PC-9 (cell line): ENCODE data around the gene CEP68. TPM values are rescaled to one million over a fixed set of nuclear protein-coding genes. Genes with fewer than 3 reads are reported as not detected.

Experiments used
- Bru-seq: library from RNA; stranded (reverse); fragments of 400-500 nt; gene quantifications from one replicate; lab custom pipeline; 2021; lab: Mats Ljungman, UMichigan
- BruChase-seq, 2 experiments: library from RNA; stranded (reverse); fragments of 400-500 nt; gene quantifications; one replicate each; lab custom pipeline; 2021; lab: Mats Ljungman, UMichigan
- BruUV-seq: library from RNA; stranded (reverse); fragments of 400-500 nt; replicated peaks from 2 replicates; lab custom pipeline; 2021; lab: Mats Ljungman, UMichigan
- CTCF ChIA-PET: fragments of 300-600 bp; sonication (Branson Sonifier 250); formaldehyde crosslinking; loops from one replicate; lab custom pipeline; 2022; ENCODE audit warnings: antibody characterized with exemption; lab: Charles Lee
- POLR2A ChIA-PET: fragments of 300-600 bp; sonication (Branson Sonifier 250); formaldehyde crosslinking; loops from one replicate; lab custom pipeline; 2022; ENCODE audit warnings: antibody characterized with exemption; ENCODE audit not compliant: unreplicated experiment; lab: Charles Lee
- DNase-seq, 2 experiments: peaks; one replicate each; pipeline versions ENCODE4 v3.0.0 to v3.0.0-alpha.2; 2015 to 2022; ENCODE audit warnings: mixed read lengths in 1 of 2
- H2AFZ ChIP-seq: fragments of 200-600 bp; sonication (generic); 2 replicates; pipeline ENCODE4 v1.8.1; 2017; ENCODE audit warnings: antibody characterized with exemption
- H3F3A ChIP-seq: fragments of 200-600 bp; sonication (generic); 2 replicates; pipeline ENCODE4 v1.8.1; 2017; ENCODE audit warnings: antibody characterized with exemption, mild to moderate bottlenecking, low read depth; ENCODE audit not compliant: insufficient read depth
- H3K27ac ChIP-seq: fragments of 200-600 bp; sonication (generic); 2 replicates; pipeline ENCODE4 v1.6.1; 2016; ENCODE audit warnings: mixed run types
- H3K27me3 ChIP-seq: fragments of 200-600 bp; sonication (generic); 2 replicates; pipeline ENCODE4 v1.6.1; 2016; ENCODE audit warnings: low read depth, mixed run types; ENCODE audit not compliant: insufficient read depth
- H3K36me3 ChIP-seq: fragments of 200-600 bp; sonication (generic); 2 replicates; pipeline ENCODE4 v1.6.1; 2016; ENCODE audit warnings: low read depth, mixed run types
- H3K4me1 ChIP-seq: fragments of 200-600 bp; sonication (generic); replicated peaks from 2 replicates; pipeline ENCODE4 v1.6.1; 2016; ENCODE audit warnings: mixed run types; ENCODE audit not compliant: insufficient read depth
- H3K4me2 ChIP-seq: fragments of 200-600 bp; sonication (generic); 2 replicates; pipeline ENCODE4 v1.6.1; 2017; ENCODE audit warnings: mixed run types
- H3K4me3 ChIP-seq: fragments of 200-600 bp; sonication (generic); 2 replicates; pipeline ENCODE4 v1.6.1; 2016; ENCODE audit warnings: mixed run types
- H3K79me2 ChIP-seq: fragments of 200-600 bp; sonication (generic); 2 replicates; pipeline ENCODE4 v1.6.1; 2017; ENCODE audit warnings: low read depth, mixed run types
- H3K9me2 ChIP-seq: fragments of 200-600 bp; sonication (generic); 2 replicates; pipeline ENCODE4 v1.8.1; 2017; ENCODE audit warnings: mild to moderate bottlenecking; ENCODE audit not compliant: insufficient read depth
- H3K9me3 ChIP-seq: fragments of 200-600 bp; sonication (generic); 2 replicates; pipeline ENCODE4 v1.8.1; 2016; ENCODE audit warnings: low read depth; ENCODE audit not compliant: insufficient read depth
- H4K20me1 ChIP-seq: fragments of 200-600 bp; sonication (generic); 2 replicates; pipeline ENCODE4 v1.8.1; 2017; ENCODE audit not compliant: insufficient read depth
- EZH2 ChIP-seq: fragments of 200-600 bp; sonication (generic); IDR thresholded peaks from 2 replicates; pipeline ENCODE4 v1.8.0; 2017; ENCODE audit warnings: antibody characterized with exemption, low read depth
- intact Hi-C: fragments of 100-400 bp; cut with micrococcal nuclease; formaldehyde crosslinking; loops from one replicate; pipeline ENCODE4 v1.10.0; 2022; ENCODE audit not compliant: unreplicated experiment
- long read RNA-seq: library from polyadenylated mRNA; stranded (forward); transcript quantifications from one replicate; pipeline ENCODE4 v2.0.0, GENCODE V29; 2022
- total RNA-seq: library from RNA; stranded (reverse); gene quantifications from 2 replicates; pipeline ENCODE4 v1.2.3, GENCODE V29; 2021
- TF ChIP-seq, protein P1 (sequence below): fragments of 200-600 bp; sonication (generic); conservative IDR thresholded peaks from 2 replicates; pipeline ENCODE4 v1.6.1; 2017; ENCODE audit warnings: mixed run types, antibody characterized with exemption, mild to moderate bottlenecking, moderate library complexity

Gene CEP68, protein sequence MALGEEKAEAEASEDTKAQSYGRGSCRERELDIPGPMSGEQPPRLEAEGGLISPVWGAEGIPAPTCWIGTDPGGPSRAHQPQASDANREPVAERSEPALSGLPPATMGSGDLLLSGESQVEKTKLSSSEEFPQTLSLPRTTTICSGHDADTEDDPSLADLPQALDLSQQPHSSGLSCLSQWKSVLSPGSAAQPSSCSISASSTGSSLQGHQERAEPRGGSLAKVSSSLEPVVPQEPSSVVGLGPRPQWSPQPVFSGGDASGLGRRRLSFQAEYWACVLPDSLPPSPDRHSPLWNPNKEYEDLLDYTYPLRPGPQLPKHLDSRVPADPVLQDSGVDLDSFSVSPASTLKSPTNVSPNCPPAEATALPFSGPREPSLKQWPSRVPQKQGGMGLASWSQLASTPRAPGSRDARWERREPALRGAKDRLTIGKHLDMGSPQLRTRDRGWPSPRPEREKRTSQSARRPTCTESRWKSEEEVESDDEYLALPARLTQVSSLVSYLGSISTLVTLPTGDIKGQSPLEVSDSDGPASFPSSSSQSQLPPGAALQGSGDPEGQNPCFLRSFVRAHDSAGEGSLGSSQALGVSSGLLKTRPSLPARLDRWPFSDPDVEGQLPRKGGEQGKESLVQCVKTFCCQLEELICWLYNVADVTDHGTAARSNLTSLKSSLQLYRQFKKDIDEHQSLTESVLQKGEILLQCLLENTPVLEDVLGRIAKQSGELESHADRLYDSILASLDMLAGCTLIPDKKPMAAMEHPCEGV
- 10.8 and 11.5 TPM in 2 replicates for total RNA-seq
- Bru-seq, nascent RNA = percentile 56 among the genes with signal in this experiment
- percentile 54 among the genes with signal in this experiment for BruChase-seq, experiment 1, labeled RNA remaining after a 2-hour chase
- percentile 46 among the genes with signal in this experiment for BruChase-seq, experiment 2, labeled RNA remaining after a 6-hour chase
- long read RNA-seq, full-length matches to known transcripts = 5 of 21 reads
- long read RNA-seq, partial matches to known transcripts = 6 of 21 reads
- long read RNA-seq, other reads (novel, unspliced or antisense) = 10 of 21 reads

DNA sequence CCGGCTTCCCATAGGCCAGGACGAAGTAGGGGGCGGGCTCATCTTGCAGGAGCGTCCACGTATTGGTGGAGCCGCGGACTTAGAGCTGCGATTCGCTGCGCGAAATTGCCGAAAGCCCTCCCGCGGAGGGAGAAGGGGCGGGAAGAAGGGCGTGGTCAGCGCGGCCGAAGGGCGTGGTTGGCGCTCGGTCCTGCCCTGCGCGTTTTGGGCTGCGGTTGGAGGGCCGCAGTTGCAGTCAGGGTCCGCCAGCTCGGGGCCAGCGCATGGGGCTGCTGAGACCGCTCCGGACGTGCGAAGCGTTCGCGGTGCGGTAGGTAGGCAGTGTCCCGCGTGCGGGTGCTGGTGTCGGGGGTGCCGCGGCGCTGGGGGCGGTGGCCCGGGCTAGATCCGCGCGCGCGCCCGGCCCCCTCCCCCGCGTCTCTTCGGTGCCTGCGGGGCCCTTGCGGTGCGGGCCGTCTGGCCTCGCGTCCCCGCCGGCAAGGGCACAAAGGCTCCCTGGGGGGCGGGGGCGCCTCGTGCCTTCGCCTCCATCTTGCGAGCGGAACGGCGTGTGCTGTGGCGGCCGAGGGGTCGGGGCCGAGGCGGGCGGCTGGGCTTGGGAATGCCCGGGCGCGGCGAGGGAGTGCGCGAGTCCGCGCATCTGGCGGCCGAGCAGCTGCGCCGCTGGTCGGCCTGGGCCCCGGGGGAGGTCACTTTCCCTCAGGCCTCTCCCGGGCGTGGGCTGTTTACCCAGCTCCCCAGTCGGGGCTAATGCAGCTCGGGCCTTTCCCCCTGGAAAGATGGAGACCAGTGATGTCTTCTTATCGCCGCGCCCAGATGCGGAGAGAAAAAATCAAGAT lies at the start of gene CEP68:
CEP68 (plus strand) TSS at position 202 of the 839 bp plus-strand sequence. CDS start 13,029 bp downstream, outside the sequence.
- POLR2A ChIA-PET = interaction anchor here (0.5 to 0.7 kb wide), 4 partner anchors 10 to 152 kb away, joined by 3 to 11 read pairs (median 4); no protein-coding TSS in a partner anchor
- H3K9me2 ChIP-seq = no peaks in the 10 kb centered on the region
- no peaks in the 10 kb centered on the region; the same call in 1 of the 2 replicates for H4K20me1 ChIP-seq
- no TSS peak for BruUV-seq
- no peaks in the 10 kb centered on the region for H3K27me3 ChIP-seq
- no peaks in the 10 kb centered on the region for H3K36me3 ChIP-seq
- H3K79me2 ChIP-seq = no peaks in the 10 kb centered on the region
- H3K4me1 ChIP-seq = peaks cover 14% of the 10 kb centered on the region
- intact Hi-C loops = loop anchor here (5.0 kb wide), 1 partner anchor 171 kb away; the partner anchor contains the start of gene ACTR2
- peak; percentile 95 to 97 for DNase-seq
- H3K27ac ChIP-seq = no peak within 1 kb of the TSS
- peak within 1 kb of the TSS; percentile 99 for H2AFZ ChIP-seq
- CTCF ChIA-PET = interaction anchor here (0.6 to 1.1 kb wide), 2 partner anchors 112 to 171 kb away, joined by 5 read pairs; partner anchors contain the start of gene ACTR2
- no peak for TF ChIP-seq EZH2
- TF ChIP-seq, protein P1, sequence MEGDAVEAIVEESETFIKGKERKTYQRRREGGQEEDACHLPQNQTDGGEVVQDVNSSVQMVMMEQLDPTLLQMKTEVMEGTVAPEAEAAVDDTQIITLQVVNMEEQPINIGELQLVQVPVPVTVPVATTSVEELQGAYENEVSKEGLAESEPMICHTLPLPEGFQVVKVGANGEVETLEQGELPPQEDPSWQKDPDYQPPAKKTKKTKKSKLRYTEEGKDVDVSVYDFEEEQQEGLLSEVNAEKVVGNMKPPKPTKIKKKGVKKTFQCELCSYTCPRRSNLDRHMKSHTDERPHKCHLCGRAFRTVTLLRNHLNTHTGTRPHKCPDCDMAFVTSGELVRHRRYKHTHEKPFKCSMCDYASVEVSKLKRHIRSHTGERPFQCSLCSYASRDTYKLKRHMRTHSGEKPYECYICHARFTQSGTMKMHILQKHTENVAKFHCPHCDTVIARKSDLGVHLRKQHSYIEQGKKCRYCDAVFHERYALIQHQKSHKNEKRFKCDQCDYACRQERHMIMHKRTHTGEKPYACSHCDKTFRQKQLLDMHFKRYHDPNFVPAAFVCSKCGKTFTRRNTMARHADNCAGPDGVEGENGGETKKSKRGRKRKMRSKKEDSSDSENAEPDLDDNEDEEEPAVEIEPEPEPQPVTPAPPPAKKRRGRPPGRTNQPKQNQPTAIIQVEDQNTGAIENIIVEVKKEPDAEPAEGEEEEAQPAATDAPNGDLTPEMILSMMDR = no peak
- H3K4me2 ChIP-seq = peak within 1 kb of the TSS; percentile 90
- H3K9me3 ChIP-seq = no peaks in the 10 kb centered on the region
- peaks cover 9% of the 10 kb centered on the region; the same call in 1 of the 2 replicates for H3F3A ChIP-seq
- peak within 1 kb of the TSS; percentile 86 for H3K4me3 ChIP-seq

DNA sequence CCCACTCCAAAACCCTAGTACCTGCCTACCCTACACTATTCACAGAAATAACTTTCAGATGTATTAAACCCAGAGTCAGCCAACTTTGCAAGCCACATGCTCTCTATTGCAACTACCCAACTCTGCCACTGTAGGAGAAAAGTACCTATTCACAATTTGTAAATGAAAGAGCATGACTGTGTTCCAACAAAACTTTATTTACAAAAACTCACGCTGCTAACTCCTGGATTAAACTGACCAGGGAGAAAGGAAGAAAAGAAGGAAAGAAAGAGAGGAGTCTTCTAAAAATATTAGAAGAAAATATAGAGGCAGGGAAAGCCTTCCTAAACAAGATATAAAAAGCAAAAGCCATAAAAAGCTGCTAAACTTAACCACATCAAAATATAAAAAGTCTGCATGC lies 42.4 kb upstream of the CEP68 start:
- no peak overlapping the region for H3K4me2 ChIP-seq
- DNase-seq = no peak
- no peak overlapping the region for H2AFZ ChIP-seq
- intact Hi-C loops = no loop called here
- H3K9me2 ChIP-seq = no peaks in the 10 kb centered on the region
- no peaks in the 10 kb centered on the region for H3F3A ChIP-seq
- no peaks in the 10 kb centered on the region for H3K4me1 ChIP-seq
- TF ChIP-seq, protein P1 = no peak
- no peak for TF ChIP-seq EZH2
- no peaks in the 10 kb centered on the region; the same call in 1 of the 2 replicates for H4K20me1 ChIP-seq
- no peaks in the 10 kb centered on the region for H3K27me3 ChIP-seq
- H3K4me3 ChIP-seq = no peak overlapping the region
- BruUV-seq = no TSS peak
- ChIA-PET CTCF (no interaction called here), POLR2A (no interaction called here)
- no peaks in the 10 kb centered on the region for H3K79me2 ChIP-seq
- H3K9me3 ChIP-seq = no peaks in the 10 kb centered on the region
- H3K27ac ChIP-seq = no peak overlapping the region
- H3K36me3 ChIP-seq = no peaks in the 10 kb centered on the region
